Kidney (tissue), 14 donors: ENCODE data around the gene COL28A1. TPM values are rescaled to one million over a fixed set of nuclear protein-coding genes. Genes with fewer than 3 reads are reported as not detected.
A peak's percentile ranks its signal among the peaks of the same experiment; 100 is the strongest.

Experiments used
- DNase-seq, 5 donors: peaks; one replicate each; pipeline ENCODE4 v3.0.0-alpha.2; 2013 to 2020
- FAIRE-seq: peaks from 2 replicates; lab custom pipeline; 2012; peaks lifted over from hg19 to GRCh38; lab: Jason Lieb, UNC
- H3K27ac ChIP-seq, 2 donors: one replicate each; pipeline ENCODE4 v1.7.0; 2013; ENCODE audit warnings: low read depth in 2 of 2, low read length in 2 of 2, inconsistent platforms in 1 of 2
- H3K27me3 ChIP-seq: one replicate; pipeline ENCODE4 v1.7.1; 2013; ENCODE audit warnings: low read length, inconsistent platforms; ENCODE audit not compliant: control insufficient read depth, insufficient read depth
- H3K36me3 ChIP-seq, 3 donors: one replicate each; pipeline versions ENCODE4 v1.7.0 to v1.7.1; 2013; ENCODE audit warnings: low read length in 3 of 3, control low read depth in 1 of 3, inconsistent platforms in 1 of 3; ENCODE audit not compliant: insufficient read depth in 3 of 3, control insufficient read depth in 2 of 3
- H3K4me1 ChIP-seq, 3 donors: one replicate each; pipeline versions ENCODE4 v1.7.0 to v1.7.1; 2013; ENCODE audit warnings: low read length in 3 of 3, inconsistent platforms in 1 of 3, low read depth in 1 of 3; ENCODE audit not compliant: control insufficient read depth in 2 of 3, insufficient read depth in 2 of 3
- H3K4me3 ChIP-seq, 3 donors: one replicate each; pipeline versions ENCODE4 v1.7.0 to v1.8.1; 2013; ENCODE audit warnings: low read length in 3 of 3, control low read depth in 1 of 3, inconsistent platforms in 1 of 3
- H3K9ac ChIP-seq, 3 donors: one replicate each; pipeline versions ENCODE4 v1.7.0 to v1.7.1; 2013; ENCODE audit warnings: low read length in 3 of 3, control low read depth in 1 of 3, inconsistent platforms in 1 of 3
- H3K9me3 ChIP-seq, 3 donors: one replicate each; pipeline versions ENCODE4 v1.7.0 to v1.7.1; 2013; ENCODE audit warnings: low read length in 3 of 3, control low read depth in 1 of 3, inconsistent platforms in 1 of 3; ENCODE audit not compliant: control insufficient read depth in 2 of 3, insufficient read depth in 1 of 3
- CTCF ChIP-seq: IDR thresholded peaks from 3 replicates; pipeline ENCODE4 v1.5.1; 2012; ENCODE audit warnings: mild to moderate bottlenecking, moderate library complexity, borderline replicate concordance; ENCODE audit not compliant: insufficient read depth; ENCODE audit errors: extremely low read depth
- intact Hi-C: fragments of 100-400 bp; cut with DNase I; formaldehyde crosslinking; loops from one replicate; pipeline ENCODE4 v1.11.1; 2022
- polyA plus RNA-seq: library from polyadenylated mRNA; stranded (reverse); fragments of 350-450 nt; fragmentation: Illumina TruSeq; extraction: RNeasy Lipid Tissue Mini Kit (QIAGEN cat#74804); gene quantifications from one replicate; pipeline ENCODE4 v1.2.3, GENCODE V29; 2014; ENCODE audit warnings: low read depth, low replicate concordance; ENCODE audit not compliant: insufficient read depth
- total RNA-seq: library from RNA; stranded (reverse); fragmentation: NEBNext Ultra II Directional; extraction: Animal tissue kit (Norgen Biotek cat#: 25700); gene quantifications from one replicate; pipeline ENCODE4 v1.2.1, GENCODE V29; 2021
- donor health status: control.
- donor health status: control.
- donor health status: control.
- donor health status: control.
- donor health status: control.
- donor health status: DM: yes; HTN: yes; CAD: no.
- donor health status: Normal renal cell carcinoma (clear cell type).

The COL28A1 gene
- total and polyA plus RNA-seq, 2 donors from 2014 or later, result 2.7 to 5.8 TPM

GRCh38 chr7:7369134-7369533, 166.5 kb downstream of the COL28A1 start:
- Histone ChIP-seq H3K27ac (no peak overlapping the region), H3K9ac (no peak overlapping the region), H3K36me3 (no peaks in the 10 kb centered on the region), H3K27me3 (no peaks in the 10 kb centered on the region), H3K4me1 (no peaks in the 10 kb centered on the region), H3K9me3 (no peaks in the 10 kb centered on the region), H3K4me3 (no peak overlapping the region)
- no peak for FAIRE-seq
- DNase-seq, result no peak
- intact Hi-C loops, result no loop called here
- TF ChIP-seq CTCF, result no peak

DNA sequence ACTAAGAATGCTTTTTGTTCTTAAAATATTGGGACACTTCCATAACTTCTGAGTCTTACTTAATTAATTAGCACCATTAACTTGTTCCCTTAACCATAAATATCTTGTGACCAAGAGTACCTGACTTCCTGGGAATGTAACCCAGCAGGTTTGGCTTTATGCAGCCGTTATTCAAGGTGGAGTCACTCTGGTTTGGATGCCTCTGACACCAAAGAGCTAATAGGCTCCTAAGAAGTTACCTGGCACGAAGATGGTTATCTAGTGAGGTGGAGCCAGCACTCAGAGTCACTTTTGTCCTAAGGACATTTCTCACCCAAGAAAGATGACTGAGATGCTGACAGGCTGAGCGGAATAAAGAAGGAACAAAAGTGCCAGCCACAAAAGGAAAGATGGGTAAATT, 181.0 kb downstream of the COL28A1 start:
- Histone ChIP-seq H3K9ac (no peak overlapping the region), H3K4me1 (no peaks in the 10 kb centered on the region), H3K4me3 (no peak overlapping the region), H3K27ac (no peak overlapping the region), H3K27me3 (no peaks in the 10 kb centered on the region), H3K9me3 (no peaks in the 10 kb centered on the region), H3K36me3 (no peaks in the 10 kb centered on the region)
- peak in 2 of 5 donors; percentile 5 to 12 for DNase-seq
- TF ChIP-seq CTCF, result no peak
- intact Hi-C loops, result no loop called here
- FAIRE-seq, result no peak

DNA sequence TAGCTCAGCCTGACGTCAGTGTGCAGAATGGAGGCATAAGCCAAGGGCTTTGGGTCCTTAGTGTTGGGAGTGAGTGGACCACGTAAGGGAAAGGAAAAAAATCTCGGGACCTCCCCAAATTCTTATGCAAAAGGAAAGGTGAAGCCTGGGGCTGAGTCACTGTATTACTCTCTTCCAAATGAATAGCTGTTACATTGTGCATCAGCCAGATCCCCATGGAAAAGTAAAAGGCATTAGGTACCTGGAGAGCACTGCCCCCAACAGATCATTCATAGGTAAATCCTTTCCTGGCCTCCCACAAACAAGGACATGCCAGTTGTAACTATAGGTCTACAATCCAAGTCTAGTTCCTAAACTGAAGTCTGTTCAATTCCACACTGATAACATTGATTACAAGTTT, 182.8 kb downstream of the COL28A1 start:
- FAIRE-seq, result no peak

More for the DNA sequence above, 182.8 kb downstream of the COL28A1 start:
- Histone ChIP-seq H3K4me3 (no peak overlapping the region), H3K27me3 (no peaks in the 10 kb centered on the region), H3K9me3 (no peaks in the 10 kb centered on the region), H3K4me1 (no peaks in the 10 kb centered on the region), H3K9ac (no peak overlapping the region), H3K27ac (no peak overlapping the region), H3K36me3 (no peaks in the 10 kb centered on the region)
- TF ChIP-seq CTCF, result peak; percentile 16
- no peak for DNase-seq
- intact Hi-C loops, result no loop called here
